Mesenchymal stem cell (in vitro differentiated cells and primary cell): ENCODE data around the gene ABCG5.

Experiments used
- DNase-seq: peaks from one replicate; pipeline ENCODE4 v3.0.0-alpha.2; 2013
- H2AFZ ChIP-seq: one replicate; pipeline ENCODE4 v1.6.1; 2013; ENCODE audit warnings: low read depth, mild to moderate bottlenecking, control low read depth, inconsistent platforms, low read length, moderate library complexity
- H2AK5ac ChIP-seq: 2 replicates; pipeline ENCODE4 v1.6.1; 2013; ENCODE audit warnings: low read length, moderate library complexity, mild to moderate bottlenecking, inconsistent platforms; ENCODE audit not compliant: severe bottlenecking
- H2BK120ac ChIP-seq: one replicate; pipeline ENCODE4 v1.6.1; 2013; ENCODE audit warnings: low read depth, mild to moderate bottlenecking, inconsistent platforms, low read length, moderate library complexity
- H2BK12ac ChIP-seq, 2 experiments: one replicate each; pipeline ENCODE4 v1.6.1; 2013; ENCODE audit warnings: inconsistent platforms in 2 of 2, low read length in 2 of 2, mild to moderate bottlenecking in 2 of 2, moderate library complexity in 2 of 2, control low read depth in 1 of 2
- H2BK15ac ChIP-seq: one replicate; pipeline ENCODE4 v1.6.1; 2013; ENCODE audit warnings: mild to moderate bottlenecking, low read depth, inconsistent platforms; ENCODE audit not compliant: poor library complexity, severe bottlenecking
- H2BK5ac ChIP-seq: 2 replicates; pipeline ENCODE4 v1.6.1; 2013; ENCODE audit warnings: low read depth, mild to moderate bottlenecking, low read length, control low read depth, inconsistent platforms; ENCODE audit not compliant: poor library complexity, severe bottlenecking
- H3K14ac ChIP-seq, 2 experiments: one replicate each; pipeline ENCODE4 v1.6.1; 2013; ENCODE audit warnings: inconsistent platforms in 2 of 2, low read length in 2 of 2, control low read depth in 1 of 2, mild to moderate bottlenecking in 1 of 2, moderate library complexity in 1 of 2
- H3K18ac ChIP-seq, 2 experiments: one replicate each; pipeline ENCODE4 v1.6.1; 2013; ENCODE audit warnings: inconsistent platforms in 2 of 2, low read length in 2 of 2, control low read depth in 1 of 2, low read depth in 1 of 2, mild to moderate bottlenecking in 1 of 2
- H3K23ac ChIP-seq, 2 experiments: one replicate each; pipeline ENCODE4 v1.6.1; 2013; ENCODE audit warnings: inconsistent platforms in 2 of 2, low read length in 2 of 2, mild to moderate bottlenecking in 2 of 2, moderate library complexity in 2 of 2, control low read depth in 1 of 2
- H3K27ac ChIP-seq: 2 replicates; pipeline ENCODE4 v1.5.1; 2013; ENCODE audit warnings: mild to moderate bottlenecking, moderate library complexity, low read length, control low read depth, inconsistent platforms; ENCODE audit not compliant: poor library complexity, severe bottlenecking
- H3K27me3 ChIP-seq, 2 experiments: 2 replicates each; pipeline versions ENCODE4 v1.6.1 to v1.7.0; 2013; ENCODE audit warnings: low read length in 2 of 2, mild to moderate bottlenecking in 2 of 2, moderate library complexity in 2 of 2, control low read depth in 1 of 2, inconsistent platforms in 1 of 2; ENCODE audit not compliant: control insufficient read depth in 1 of 2, insufficient read depth in 1 of 2
- H3K36me3 ChIP-seq, 2 experiments: 2 replicates each; pipeline versions ENCODE4 v1.6.1 to v1.7.0; 2013; ENCODE audit warnings: low read length in 2 of 2, control low read depth in 1 of 2, inconsistent platforms in 1 of 2, low read depth in 1 of 2, mild to moderate bottlenecking in 1 of 2; ENCODE audit not compliant: insufficient read depth in 2 of 2, control insufficient read depth in 1 of 2
- H3K4ac ChIP-seq, 2 experiments: one replicate each; pipeline ENCODE4 v1.6.1; 2013; ENCODE audit warnings: inconsistent platforms in 2 of 2, low read length in 2 of 2, mild to moderate bottlenecking in 2 of 2, moderate library complexity in 2 of 2, control low read depth in 1 of 2, low read depth in 1 of 2
- H3K4me1 ChIP-seq: 2 replicates; pipeline ENCODE4 v1.6.1; 2013; ENCODE audit warnings: low read depth, low read length, control low read depth; ENCODE audit not compliant: control insufficient read depth, insufficient read depth
- H3K4me2 ChIP-seq: 2 replicates; pipeline ENCODE4 v1.6.1; 2013; ENCODE audit warnings: low read length, mild to moderate bottlenecking, inconsistent platforms; ENCODE audit not compliant: poor library complexity, severe bottlenecking
- H3K4me3 ChIP-seq, 2 experiments: 2 replicates each; pipeline versions ENCODE4 v1.5.1 to v1.7.0; 2013; ENCODE audit warnings: low read length in 2 of 2, mild to moderate bottlenecking in 2 of 2, control low read depth in 1 of 2, low read depth in 1 of 2; ENCODE audit not compliant: insufficient read depth in 1 of 2
- H3K79me1 ChIP-seq: replicated peaks from 2 replicates; pipeline ENCODE4 v1.6.1; 2013; ENCODE audit warnings: mild to moderate bottlenecking, control low read depth, low read length, inconsistent platforms; ENCODE audit not compliant: poor library complexity, severe bottlenecking
- H3K9ac ChIP-seq: 2 replicates; pipeline ENCODE4 v1.7.0; 2013; ENCODE audit warnings: mild to moderate bottlenecking, low read length, moderate library complexity
- H3K9me3 ChIP-seq: 2 replicates; pipeline ENCODE4 v1.7.0; 2013; ENCODE audit warnings: mild to moderate bottlenecking, low read length; ENCODE audit not compliant: control insufficient read depth
- H4K8ac ChIP-seq: one replicate; pipeline ENCODE4 v1.6.1; 2013; ENCODE audit warnings: inconsistent platforms, mild to moderate bottlenecking, low read length, moderate library complexity
- H4K91ac ChIP-seq: one replicate; pipeline ENCODE4 v1.6.1; 2013; ENCODE audit warnings: mild to moderate bottlenecking, low read length, inconsistent platforms
- WGBS: methylation state at CpG from one replicate; pipeline ENCODE4 v1.1.7; 2013; ENCODE audit warnings: mixed read lengths; 5-methylcytosine and 5-hydroxymethylcytosine counted together

Gene ABCG5

GRCh38 chr2:43774617-43775016 is 64.0 kb downstream of the ABCG5 start:
- Histone ChIP-seq H2BK5ac (no peak overlapping the region), H3K14ac (no peak overlapping the region), H3K4me2 (peak overlapping the region; percentile 74), H3K18ac (no peak overlapping the region), H3K4ac (no peak overlapping the region), H2AK5ac (peak overlapping the region; percentile 44), H2BK12ac (no peak overlapping the region), H3K9me3 (no peaks in the 10 kb centered on the region), H3K27me3 (no peaks in the 10 kb centered on the region), H4K8ac (no peak overlapping the region), H2AFZ (no peak overlapping the region), H3K79me1 (peaks cover 4% of the 10 kb centered on the region), H3K36me3 (peaks cover 7 to 23% of the 10 kb centered on the region in 2 experiments), H4K91ac (no peak overlapping the region), H2BK120ac (no peak overlapping the region), H2BK15ac (no peak overlapping the region), H3K9ac (peak overlapping the region; percentile 97), H3K4me1 (peaks cover 1% of the 10 kb centered on the region), H3K4me3 (peak overlapping the region in 1 of 2 experiments; percentile 89), H3K23ac (no peak overlapping the region), H3K27ac (peak overlapping the region; percentile 80)
- no peak for DNase-seq
- WGBS, result 36% methylated on average over 6 of the region's 7 CpGs

- no peak within 1 kb of the TSS for H2BK12ac ChIP-seq
- H2BK15ac ChIP-seq, result no peak within 1 kb of the TSS
- H2AFZ ChIP-seq, result peak within 1 kb of the TSS; percentile 49
- H3K14ac ChIP-seq, result peak within 1 kb of the TSS in 1 of 2 experiments; percentile 30
- H3K36me3 ChIP-seq, result peaks cover 7 to 17% of the 10 kb centered on the region in 2 experiments
- no peak within 1 kb of the TSS for H2BK120ac ChIP-seq
- H4K91ac ChIP-seq, result no peak within 1 kb of the TSS
- H3K4ac ChIP-seq, result peak within 1 kb of the TSS in 1 of 2 experiments; percentile 8
- peak within 1 kb of the TSS in 1 of 2 experiments; percentile 77 for H3K18ac ChIP-seq
- H2AK5ac ChIP-seq, result peak within 1 kb of the TSS; percentile 44
- H3K9me3 ChIP-seq, result no peaks in the 10 kb centered on the region
- H3K9ac ChIP-seq, result peak within 1 kb of the TSS; percentile 97
- H3K79me1 ChIP-seq, result peaks cover 4% of the 10 kb centered on the region
- DNase-seq, result peak; percentile 95
- H3K4me3 ChIP-seq, result peak within 1 kb of the TSS; percentile 62 to 89
- H2BK5ac ChIP-seq, result peak within 1 kb of the TSS; percentile 21
- H4K8ac ChIP-seq, result peak within 1 kb of the TSS; percentile 87
- H3K27me3 ChIP-seq, result no peaks in the 10 kb centered on the region
- H3K23ac ChIP-seq, result no peak within 1 kb of the TSS
- peak within 1 kb of the TSS; percentile 80 for H3K27ac ChIP-seq
- H3K4me2 ChIP-seq, result peak within 1 kb of the TSS; percentile 74
- peaks cover 1% of the 10 kb centered on the region for H3K4me1 ChIP-seq
- WGBS, result 3% methylated on average over 25 of the region's 31 CpGs
Observed at GRCh38 chr2:43773876-43774613, 64.6 kb downstream of the ABCG5 start, which contains the start of gene DYNC2LI1. Gene DYNC2LI1, plus strand, starts transcription at chr2:43774039. Its CDS starts 100 bp downstream, at chr2:43774139.

- no peak overlapping the region for H3K4ac ChIP-seq
- peaks cover 3% of the 10 kb centered on the region for H3K79me1 ChIP-seq
Observed at GRCh38 chr2:43766006-43766405, 72.6 kb downstream of the ABCG5 start.

GRCh38 chr2:43764086-43764705 is 74.4 kb downstream of the ABCG5 start:
- Histone ChIP-seq H3K4me1 (peaks cover 12% of the 10 kb centered on the region), H3K79me1 (peaks cover 3% of the 10 kb centered on the region), H3K36me3 (peaks cover 2 to 15% of the 10 kb centered on the region in 2 experiments), H3K9me3 (no peaks in the 10 kb centered on the region), H3K27me3 (no peaks in the 10 kb centered on the region), H3K14ac (no peak overlapping the region), H2AFZ (no peak overlapping the region), H4K8ac (no peak overlapping the region), H2BK5ac (no peak overlapping the region), H3K4ac (no peak overlapping the region), H3K18ac (no peak overlapping the region), H2BK120ac (no peak overlapping the region), H2AK5ac (no peak overlapping the region), H3K23ac (no peak overlapping the region), H2BK15ac (no peak overlapping the region), H3K4me3 (no peak overlapping the region), H2BK12ac (no peak overlapping the region), H4K91ac (no peak overlapping the region), H3K4me2 (no peak overlapping the region), H3K27ac (no peak overlapping the region), H3K9ac (no peak overlapping the region)
- DNase-seq, result no peak
- 50% methylated on average over 1 of the region's 1 CpG for WGBS

More at GRCh38 chr2:43766006-43766405, 72.6 kb downstream of the ABCG5 start:
- no peak for DNase-seq
- H3K4me3 ChIP-seq, result no peak overlapping the region
- no peaks in the 10 kb centered on the region for H3K27me3 ChIP-seq
- H2AFZ ChIP-seq, result no peak overlapping the region
- no peak overlapping the region for H3K4me2 ChIP-seq
- no peak overlapping the region for H3K18ac ChIP-seq
- H2AK5ac ChIP-seq, result no peak overlapping the region
- H3K14ac ChIP-seq, result no peak overlapping the region
- peaks cover 10% of the 10 kb centered on the region for H3K4me1 ChIP-seq
- peak overlapping the region; percentile 82 for H3K27ac ChIP-seq
- no peaks in the 10 kb centered on the region for H3K9me3 ChIP-seq
- WGBS, result 90% methylated on average over 4 of the region's 4 CpGs
- H4K91ac ChIP-seq, result no peak overlapping the region
- H3K9ac ChIP-seq, result no peak overlapping the region
- no peak overlapping the region for H2BK15ac ChIP-seq
- H2BK120ac ChIP-seq, result no peak overlapping the region
- no peak overlapping the region for H3K23ac ChIP-seq
- H3K36me3 ChIP-seq, result peaks cover 2 to 15% of the 10 kb centered on the region in 2 experiments
- no peak overlapping the region for H2BK5ac ChIP-seq
- no peak overlapping the region for H4K8ac ChIP-seq
- H2BK12ac ChIP-seq, result no peak overlapping the region
